HEK293 (cell line): Measurements from ENCODE around the gene ARHGAP15.

Experiments used
- CTCF ChIA-PET: fragments of 350-600 bp; formaldehyde crosslinking; extraction: SDS; loops from one replicate; lab custom pipeline; 2021; ENCODE audit warnings: antibody characterized with exemption; lab: Yijun Ruan, JAX
- POLR2A ChIA-PET: fragments of 300-600 bp; formaldehyde crosslinking; extraction: SDS; loops from one replicate; lab custom pipeline; 2020; ENCODE audit warnings: antibody characterized with exemption, inconsistent platforms; lab: Yijun Ruan, JAX
- H3K27ac ChIP-seq: fragments of 200-500 bp; sonication (Bioruptor generic); 2 replicates; pipeline ENCODE4 v1.5.1; 2014; ENCODE audit warnings: low read depth, low read length, control low read depth, inconsistent platforms; ENCODE audit errors: extremely low read depth
- H3K36me3 ChIP-seq, 2 experiments: fragments of 200-500 bp in 1 of 2; sonication (Bioruptor generic) in 1 of 2; 1 replicate in 1 of 2; 2 replicates in 1 of 2; pipeline ENCODE4 v1.5.1; 2014 to 2017; ENCODE audit warnings: inconsistent platforms in 2 of 2, low read length in 2 of 2; ENCODE audit not compliant: control insufficient read depth in 2 of 2, insufficient read depth in 1 of 2
- H3K4me1 ChIP-seq: fragments of 200-500 bp; sonication (Bioruptor generic); 2 replicates; pipeline ENCODE4 v1.5.1; 2014; ENCODE audit warnings: mild to moderate bottlenecking, low read length, inconsistent platforms; ENCODE audit not compliant: control insufficient read depth, insufficient read depth
- H3K4me3 ChIP-seq: 2 replicates; pipeline ENCODE4 v1.5.1; 2011; ENCODE audit warnings: low read depth, mild to moderate bottlenecking, control low read depth, low read length, moderate library complexity
- H3K9me3 ChIP-seq: fragments of 200-500 bp; sonication (Bioruptor generic); 2 replicates; pipeline ENCODE4 v1.5.1; 2014; ENCODE audit warnings: low read depth, low read length, inconsistent platforms; ENCODE audit not compliant: control insufficient read depth, insufficient read depth
- AEBP2 ChIP-seq: fragments of 450-650 bp; formaldehyde crosslinking; IDR thresholded peaks from 2 replicates; pipeline ENCODE4 v1.5.1; 2016; ENCODE audit warnings: missing biosample characterization, missing genetic modification characterization, borderline replicate concordance
- FEZF1 ChIP-seq: fragments of 450-650 bp; formaldehyde crosslinking; IDR thresholded peaks from 2 replicates; pipeline ENCODE4 v1.5.1; 2016; ENCODE audit warnings: missing biosample characterization, missing genetic modification characterization
- HIC1 ChIP-seq: fragments of 450-650 bp; formaldehyde crosslinking; IDR thresholded peaks from 2 replicates; pipeline ENCODE4 v1.5.1; 2016; ENCODE audit warnings: missing biosample characterization, missing genetic modification characterization
- RBAK ChIP-seq: fragments of 450-650 bp; formaldehyde crosslinking; IDR thresholded peaks from 2 replicates; pipeline ENCODE4 v1.5.1; 2016; ENCODE audit warnings: missing biosample characterization, missing genetic modification characterization
- SP3 ChIP-seq: fragments of 450-650 bp; formaldehyde crosslinking; IDR thresholded peaks from 2 replicates; pipeline ENCODE4 v1.5.1; 2016; ENCODE audit warnings: missing biosample characterization, missing genetic modification characterization
- ZBTB49 ChIP-seq: fragments of 450-650 bp; formaldehyde crosslinking; IDR thresholded peaks from 2 replicates; pipeline ENCODE4 v1.5.1; 2016; ENCODE audit warnings: missing biosample characterization, missing genetic modification characterization, low read depth
- ZNF174 ChIP-seq: fragments of 450-650 bp; formaldehyde crosslinking; IDR thresholded peaks from 2 replicates; pipeline ENCODE4 v1.5.0; 2017; ENCODE audit warnings: missing biosample characterization, mild to moderate bottlenecking, missing genetic modification characterization
- ZNF23 ChIP-seq: fragments of 450-650 bp; formaldehyde crosslinking; IDR thresholded peaks from 2 replicates; pipeline ENCODE4 v1.5.1; 2016; ENCODE audit warnings: missing biosample characterization, missing genetic modification characterization, borderline replicate concordance
- ZNF426 ChIP-seq: fragments of 450-650 bp; formaldehyde crosslinking; IDR thresholded peaks from 2 replicates; pipeline ENCODE4 v1.5.1; 2017; ENCODE audit warnings: missing biosample characterization, missing genetic modification characterization, mild to moderate bottlenecking, inconsistent platforms, moderate library complexity
- ZNF548 ChIP-seq: fragments of 450-650 bp; formaldehyde crosslinking; IDR thresholded peaks from 2 replicates; pipeline ENCODE4 v1.5.1; 2016; ENCODE audit warnings: missing biosample characterization, missing genetic modification characterization
- ZNF549 ChIP-seq: fragments of 450-650 bp; IDR thresholded peaks from 2 replicates; pipeline ENCODE4 v1.5.1; 2018; ENCODE audit warnings: missing biosample characterization, missing genetic modification characterization, mild to moderate bottlenecking, inconsistent platforms, moderate library complexity
- ZNF561 ChIP-seq: fragments of 450-650 bp; IDR thresholded peaks from 2 replicates; pipeline ENCODE4 v1.5.1; 2018; ENCODE audit warnings: missing biosample characterization, missing genetic modification characterization, borderline replicate concordance
- ZNF610 ChIP-seq: fragments of 450-650 bp; formaldehyde crosslinking; IDR thresholded peaks from 2 replicates; pipeline ENCODE4 v1.5.1; 2016; ENCODE audit warnings: missing biosample characterization, missing genetic modification characterization, borderline replicate concordance
- ZNF654 ChIP-seq: fragments of 450-650 bp; formaldehyde crosslinking; IDR thresholded peaks from 2 replicates; pipeline ENCODE4 v1.5.1; 2016; ENCODE audit warnings: low read depth, missing biosample characterization, missing genetic modification characterization
- ZNF768 ChIP-seq: fragments of 450-650 bp; formaldehyde crosslinking; IDR thresholded peaks from 2 replicates; pipeline ENCODE4 v1.5.1; 2018; ENCODE audit warnings: missing biosample characterization, mild to moderate bottlenecking, missing genetic modification characterization
- ZNF776 ChIP-seq: fragments of 450-650 bp; formaldehyde crosslinking; IDR thresholded peaks from 2 replicates; pipeline ENCODE4 v1.5.0; 2017; ENCODE audit warnings: missing biosample characterization, missing genetic modification characterization, borderline replicate concordance
- ZSCAN4 ChIP-seq: fragments of 450-650 bp; formaldehyde crosslinking; IDR thresholded peaks from 2 replicates; pipeline ENCODE4 v1.5.1; 2017; ENCODE audit warnings: missing biosample characterization, missing genetic modification characterization
- TF ChIP-seq, protein P1 (sequence below): fragments of 450-650 bp; formaldehyde crosslinking; IDR thresholded peaks from 2 replicates; pipeline ENCODE4 v1.5.1; 2016; ENCODE audit warnings: missing biosample characterization, missing genetic modification characterization
- TF ChIP-seq, protein P2 (sequence below): fragments of 450-650 bp; formaldehyde crosslinking; IDR thresholded peaks from 2 replicates; pipeline ENCODE4 v1.5.1; 2016; ENCODE audit warnings: missing biosample characterization, missing genetic modification characterization
- TF ChIP-seq, protein P3 (sequence below): fragments of 450-650 bp; formaldehyde crosslinking; IDR thresholded peaks from 2 replicates; pipeline ENCODE4 v1.5.1; 2016; ENCODE audit warnings: missing biosample characterization, missing genetic modification characterization
- TF ChIP-seq, protein P4 (sequence below): fragments of 450-650 bp; formaldehyde crosslinking; IDR thresholded peaks from 2 replicates; pipeline ENCODE4 v1.5.1; 2017; ENCODE audit warnings: missing biosample characterization, mild to moderate bottlenecking, missing genetic modification characterization, moderate library complexity

The ARHGAP15 gene

DNA sequence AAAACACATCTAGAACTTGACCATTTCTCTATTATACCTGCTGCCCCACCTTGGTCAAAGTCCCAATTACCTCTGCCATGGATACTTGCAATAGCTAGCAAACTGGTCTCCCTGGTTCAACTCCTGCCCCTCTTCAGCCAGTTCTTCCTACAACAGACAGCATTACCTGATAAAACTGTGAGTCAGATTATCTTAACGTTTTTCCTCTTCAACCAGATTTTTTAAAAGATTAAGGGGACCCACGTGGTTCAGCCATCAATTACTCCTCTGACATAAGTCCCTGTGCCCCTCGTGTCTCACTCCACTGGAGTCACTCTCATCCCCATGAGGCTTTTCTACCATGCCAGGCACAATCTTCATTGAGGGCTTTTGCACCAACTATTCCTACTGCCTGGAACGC lies 5.3 kb upstream of the ARHGAP15 start:
- Histone ChIP-seq H3K36me3 (no peaks in the 10 kb centered on the region), H3K4me1 (no peaks in the 10 kb centered on the region), H3K9me3 (no peaks in the 10 kb centered on the region), H3K27ac (no peak overlapping the region), H3K4me3 (no peak overlapping the region)
- CTCF ChIA-PET, result interaction anchor here (4.4 kb wide), 1 partner anchor 13 kb away, joined by 25 read pairs; no protein-coding TSS in a partner anchor
- TF ChIP-seq ZNF654 (no peak), ZNF776 (tag by site-specific recombination) (no peak), ZBTB49 (tag by site-specific recombination) (no peak), ZNF426 (no peak), ZNF610 (tag by site-specific recombination) (no peak), RBAK (tag by site-specific recombination) (no peak), ZNF768 (tag by site-specific recombination) (no peak), AEBP2 (tag by site-specific recombination) (no peak)
- TF ChIP-seq, protein P1, sequence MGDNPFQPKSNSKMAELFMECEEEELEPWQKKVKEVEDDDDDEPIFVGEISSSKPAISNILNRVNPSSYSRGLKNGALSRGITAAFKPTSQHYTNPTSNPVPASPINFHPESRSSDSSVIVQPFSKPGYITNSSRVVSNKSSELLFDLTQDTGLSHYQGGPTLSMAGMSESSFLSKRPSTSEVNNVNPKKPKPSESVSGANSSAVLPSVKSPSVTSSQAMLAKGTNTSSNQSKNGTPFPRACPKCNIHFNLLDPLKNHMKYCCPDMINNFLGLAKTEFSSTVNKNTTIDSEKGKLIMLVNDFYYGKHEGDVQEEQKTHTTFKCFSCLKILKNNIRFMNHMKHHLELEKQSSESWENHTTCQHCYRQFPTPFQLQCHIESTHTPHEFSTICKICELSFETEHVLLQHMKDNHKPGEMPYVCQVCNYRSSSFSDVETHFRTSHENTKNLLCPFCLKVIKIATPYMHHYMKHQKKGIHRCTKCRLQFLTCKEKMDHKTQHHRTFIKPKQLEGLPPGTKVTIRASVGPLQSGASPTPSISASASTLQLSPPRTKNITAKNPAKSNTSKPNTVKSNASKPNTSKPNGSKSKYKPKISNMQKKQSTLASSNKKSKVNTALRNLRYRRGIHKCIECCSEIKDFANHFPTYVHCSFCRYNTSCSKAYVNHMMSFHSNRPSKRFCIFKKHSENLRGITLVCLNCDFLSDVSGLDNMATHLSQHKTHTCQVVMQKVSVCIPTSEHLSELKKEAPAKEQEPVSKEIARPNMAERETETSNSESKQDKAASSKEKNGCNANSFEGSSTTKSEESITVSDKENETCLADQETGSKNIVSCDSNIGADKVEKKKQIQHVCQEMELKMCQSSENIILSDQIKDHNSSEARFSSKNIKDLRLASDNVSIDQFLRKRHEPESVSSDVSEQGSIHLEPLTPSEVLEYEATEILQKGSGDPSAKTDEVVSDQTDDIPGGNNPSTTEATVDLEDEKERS (tag by site-specific recombination), result no peak
- TF ChIP-seq, protein P2, sequence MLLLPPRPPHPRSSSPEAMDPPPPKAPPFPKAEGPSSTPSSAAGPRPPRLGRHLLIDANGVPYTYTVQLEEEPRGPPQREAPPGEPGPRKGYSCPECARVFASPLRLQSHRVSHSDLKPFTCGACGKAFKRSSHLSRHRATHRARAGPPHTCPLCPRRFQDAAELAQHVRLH (tag by site-specific recombination), result no peak
- POLR2A ChIA-PET, result no interaction called here

GRCh38 chr2:143124445-143124844 lies 4.8 kb upstream of the ARHGAP15 start:
- CTCF ChIA-PET, result interaction anchor here (4.4 kb wide), 1 partner anchor 13 kb away, joined by 25 read pairs; no protein-coding TSS in a partner anchor
- Histone ChIP-seq H3K9me3 (no peaks in the 10 kb centered on the region), H3K27ac (no peak overlapping the region), H3K36me3 (no peaks in the 10 kb centered on the region), H3K4me1 (no peaks in the 10 kb centered on the region), H3K4me3 (no peak overlapping the region)
- POLR2A ChIA-PET, result no interaction called here
- TF ChIP-seq ZSCAN4 (tag by site-specific recombination), result no peak
- TF ChIP-seq ZNF548 (tag by site-specific recombination), result no peak
- no peak for TF ChIP-seq HIC1 (tag by site-specific recombination)
- TF ChIP-seq, protein P3, sequence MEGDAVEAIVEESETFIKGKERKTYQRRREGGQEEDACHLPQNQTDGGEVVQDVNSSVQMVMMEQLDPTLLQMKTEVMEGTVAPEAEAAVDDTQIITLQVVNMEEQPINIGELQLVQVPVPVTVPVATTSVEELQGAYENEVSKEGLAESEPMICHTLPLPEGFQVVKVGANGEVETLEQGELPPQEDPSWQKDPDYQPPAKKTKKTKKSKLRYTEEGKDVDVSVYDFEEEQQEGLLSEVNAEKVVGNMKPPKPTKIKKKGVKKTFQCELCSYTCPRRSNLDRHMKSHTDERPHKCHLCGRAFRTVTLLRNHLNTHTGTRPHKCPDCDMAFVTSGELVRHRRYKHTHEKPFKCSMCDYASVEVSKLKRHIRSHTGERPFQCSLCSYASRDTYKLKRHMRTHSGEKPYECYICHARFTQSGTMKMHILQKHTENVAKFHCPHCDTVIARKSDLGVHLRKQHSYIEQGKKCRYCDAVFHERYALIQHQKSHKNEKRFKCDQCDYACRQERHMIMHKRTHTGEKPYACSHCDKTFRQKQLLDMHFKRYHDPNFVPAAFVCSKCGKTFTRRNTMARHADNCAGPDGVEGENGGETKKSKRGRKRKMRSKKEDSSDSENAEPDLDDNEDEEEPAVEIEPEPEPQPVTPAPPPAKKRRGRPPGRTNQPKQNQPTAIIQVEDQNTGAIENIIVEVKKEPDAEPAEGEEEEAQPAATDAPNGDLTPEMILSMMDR, result no peak
- no peak for TF ChIP-seq ZNF23 (tag by site-specific recombination)
- TF ChIP-seq, protein P4, sequence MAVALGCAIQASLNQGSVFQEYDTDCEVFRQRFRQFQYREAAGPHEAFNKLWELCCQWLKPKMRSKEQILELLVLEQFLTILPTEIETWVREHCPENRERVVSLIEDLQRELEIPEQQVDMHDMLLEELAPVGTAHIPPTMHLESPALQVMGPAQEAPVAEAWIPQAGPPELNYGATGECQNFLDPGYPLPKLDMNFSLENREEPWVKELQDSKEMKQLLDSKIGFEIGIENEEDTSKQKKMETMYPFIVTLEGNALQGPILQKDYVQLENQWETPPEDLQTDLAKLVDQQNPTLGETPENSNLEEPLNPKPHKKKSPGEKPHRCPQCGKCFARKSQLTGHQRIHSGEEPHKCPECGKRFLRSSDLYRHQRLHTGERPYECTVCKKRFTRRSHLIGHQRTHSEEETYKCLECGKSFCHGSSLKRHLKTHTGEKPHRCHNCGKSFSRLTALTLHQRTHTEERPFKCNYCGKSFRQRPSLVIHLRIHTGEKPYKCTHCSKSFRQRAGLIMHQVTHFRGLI (tag by site-specific recombination), result no peak
- TF ChIP-seq ZNF549 (tag by site-specific recombination), result no peak
- no peak for TF ChIP-seq SP3
- TF ChIP-seq ZNF561, result no peak
- no peak for TF ChIP-seq FEZF1 (tag by site-specific recombination)
- TF ChIP-seq ZNF174 (tag by site-specific recombination), result no peak
